NCI-H748 (cell line): ENCODE results near the gene ATP8A2.
"Not testable (repeated sequence)": the region's sequence is repeated elsewhere in the genome, so short reads cannot be mapped to it uniquely, and the experiment has no call there.

Experiments
- DNase-seq: peaks from one replicate; lab custom pipeline; 2025; ENCODE audit not compliant: unreplicated experiment; lab: John Stamatoyannopoulos, UW

Gene ATP8A2

GRCh38 chr13:25761041-25761440 is 389.3 kb downstream of the ATP8A2 start:
- DNase-seq = no peak

GRCh38 chr13:25762281-25762680 is 390.5 kb downstream of the ATP8A2 start:
- DNase-seq = no peak

GRCh38 chr13:25762795-25763377 is 391.1 kb downstream of the ATP8A2 start:
- DNase-seq = no peak

DNA sequence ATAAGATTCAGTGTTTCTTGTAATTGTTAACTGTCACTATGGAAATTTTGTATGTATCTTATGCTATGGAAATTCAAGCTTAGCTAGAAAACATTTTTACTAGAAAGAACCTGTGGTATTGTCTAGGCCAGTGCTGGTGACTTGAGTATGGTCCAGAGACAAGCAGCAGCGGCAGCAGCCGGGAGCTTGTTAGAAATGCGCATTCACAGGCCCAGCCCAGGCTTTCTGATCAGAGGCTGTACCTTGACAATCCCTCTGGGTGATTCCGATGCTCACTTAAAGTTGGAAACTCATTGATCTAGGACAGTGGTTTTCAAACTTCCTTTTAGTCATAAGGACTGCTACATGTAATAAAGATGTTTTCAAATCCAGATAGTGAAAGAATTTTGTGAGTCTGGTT is 392.6 kb downstream of the ATP8A2 start:
- DNase-seq = no peak

- DNase-seq = no peak
Observed at GRCh38 chr13:25765266-25765665, 393.5 kb downstream of the ATP8A2 start.

GRCh38 chr13:25766576-25766975 is 394.8 kb downstream of the ATP8A2 start:
- no peak for DNase-seq

DNA sequence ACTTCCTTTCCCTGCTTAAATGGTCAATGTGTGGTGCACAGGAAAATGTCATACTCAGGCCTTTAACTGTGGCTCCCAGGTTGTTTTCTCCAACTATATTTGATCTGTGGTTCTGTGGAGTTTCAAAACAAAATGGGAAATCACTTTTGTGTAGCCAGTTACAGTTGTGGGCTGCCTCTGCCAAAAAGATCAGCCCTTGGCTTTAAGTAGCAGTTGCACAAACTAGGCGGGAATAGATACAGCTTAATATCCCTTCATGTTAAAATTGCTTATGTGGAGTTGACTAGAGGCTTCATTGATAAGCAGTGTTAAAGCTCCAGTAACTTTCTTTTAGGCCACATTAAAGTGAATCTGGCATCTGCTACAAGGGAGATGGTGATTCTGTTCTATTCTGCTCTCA is 395.2 kb downstream of the ATP8A2 start:
- no peak for DNase-seq

- DNase-seq = no peak
Observed at GRCh38 chr13:25768376-25768775, 396.6 kb downstream of the ATP8A2 start.

DNA sequence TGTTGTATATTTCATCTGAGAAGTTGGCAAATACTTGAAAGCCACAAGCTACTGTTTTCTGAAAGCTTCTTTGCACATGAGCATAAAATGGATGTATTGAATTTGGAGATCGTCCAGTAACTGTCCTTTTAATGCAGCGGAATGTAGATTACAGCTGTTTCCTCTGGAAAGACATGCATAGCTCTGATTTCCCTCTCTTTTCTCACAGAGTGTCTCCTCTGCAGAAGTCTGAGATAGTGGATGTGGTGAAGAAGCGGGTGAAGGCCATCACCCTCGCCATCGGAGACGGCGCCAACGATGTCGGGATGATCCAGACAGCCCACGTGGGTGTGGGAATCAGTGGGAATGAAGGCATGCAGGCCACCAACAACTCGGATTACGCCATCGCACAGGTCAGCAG is 397.1 kb downstream of the ATP8A2 start:
- DNase-seq = no peak

GRCh38 chr13:25770601-25771000 is 398.8 kb downstream of the ATP8A2 start:
- DNase-seq = no peak

DNA sequence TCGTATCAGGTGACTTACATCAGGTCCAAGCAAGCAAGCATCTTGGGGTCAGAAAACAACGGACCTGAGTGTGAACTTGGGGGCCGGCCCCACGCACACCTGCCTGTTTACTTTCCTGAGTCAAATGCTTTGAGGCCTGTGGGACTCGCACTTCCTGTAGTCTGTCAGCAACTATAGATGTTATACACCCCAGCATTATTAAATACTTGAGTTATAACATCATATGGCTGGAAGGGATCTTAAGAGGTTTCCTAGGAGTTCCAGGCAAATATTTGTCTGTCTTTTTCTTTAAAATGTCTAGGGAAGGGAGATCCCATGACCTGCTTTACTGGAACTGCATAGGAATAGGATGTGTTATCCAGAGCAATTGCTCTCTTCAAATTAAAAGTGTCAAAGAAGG is 399.4 kb downstream of the ATP8A2 start:
- no peak for DNase-seq

DNA sequence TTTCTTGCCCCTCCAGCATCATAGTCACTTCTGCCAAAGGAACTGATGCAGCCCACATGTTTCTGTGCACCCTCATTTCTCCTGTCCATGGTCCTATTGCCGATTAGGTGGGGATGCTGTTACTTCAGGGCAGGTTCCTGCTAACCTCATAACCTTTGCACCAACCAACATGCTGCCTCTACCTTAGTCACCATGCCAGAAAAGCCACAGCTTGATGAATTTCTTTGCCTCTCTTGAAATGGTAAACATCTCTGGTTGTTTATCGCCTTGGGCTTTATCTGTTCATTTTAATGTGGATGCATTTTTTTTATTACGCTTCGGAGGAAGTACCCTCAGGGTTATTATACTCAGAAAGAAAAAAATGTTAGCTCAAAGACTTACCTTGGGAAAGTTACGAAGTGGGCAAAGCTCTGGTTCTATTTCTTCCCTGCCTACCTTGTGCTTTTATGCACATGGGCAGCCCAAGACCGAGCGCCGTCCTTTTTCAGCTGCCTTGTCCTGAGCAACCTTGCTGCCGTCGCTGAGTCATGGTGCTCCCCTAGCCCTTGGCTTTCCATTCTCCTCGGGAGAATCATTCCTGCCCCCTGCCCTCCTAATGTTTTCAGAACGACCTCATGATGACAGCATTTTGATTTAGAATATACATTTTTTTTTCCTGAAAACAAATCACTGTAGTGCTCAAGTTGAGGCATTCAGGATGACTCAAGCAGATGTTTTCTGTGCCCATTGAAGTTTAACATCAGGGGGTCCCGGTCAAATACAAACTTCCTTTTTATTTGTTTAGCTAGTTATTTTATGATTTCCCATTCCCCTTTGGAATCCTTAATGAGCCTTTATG is 400.1 kb downstream of the ATP8A2 start:
- DNase-seq = no peak

DNA sequence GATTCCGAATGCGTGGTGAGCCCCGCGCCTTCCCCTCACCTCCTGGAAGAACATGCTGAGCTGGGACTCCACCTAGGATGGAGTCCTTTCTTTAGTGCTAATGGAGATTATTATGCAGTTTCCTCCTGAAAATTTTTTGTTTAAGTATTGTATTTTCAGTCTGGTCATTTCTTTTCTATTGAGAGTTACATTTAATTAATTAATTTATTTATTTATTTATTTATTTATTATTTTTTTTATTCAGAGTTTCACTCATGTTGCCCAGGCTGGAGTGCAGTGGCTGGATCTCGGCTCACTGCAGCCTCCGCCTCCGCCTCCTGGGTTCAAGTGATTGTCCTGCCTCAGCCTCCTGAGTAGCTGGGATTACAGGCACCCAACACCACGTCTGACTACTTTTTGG is 400.8 kb downstream of the ATP8A2 start:
- not testable (repeated sequence) for DNase-seq

GRCh38 chr13:25774056-25774455 is 402.3 kb downstream of the ATP8A2 start:
- not testable (repeated sequence) for DNase-seq

DNA sequence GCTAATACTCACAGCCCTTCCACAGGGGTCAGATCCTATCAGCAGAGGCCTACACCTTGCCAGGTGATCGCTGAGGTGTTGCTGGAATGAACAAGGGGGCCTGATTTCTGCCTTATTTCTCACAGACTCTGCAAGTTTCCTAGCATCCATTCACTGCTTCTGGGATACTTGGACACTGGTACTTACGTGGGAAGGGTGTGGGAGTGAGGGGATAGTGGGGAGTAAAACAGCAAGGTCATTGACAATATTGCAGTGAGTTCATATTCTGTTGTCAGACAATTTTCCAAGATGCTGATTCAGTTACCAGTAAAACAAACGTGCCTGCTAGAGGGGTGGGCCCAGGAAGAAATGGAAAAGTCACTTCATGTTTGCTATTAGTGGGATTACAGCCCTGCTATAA is 403.5 kb downstream of the ATP8A2 start:
- DNase-seq = no peak

- DNase-seq = no peak
Observed at GRCh38 chr13:25775986-25776385, 404.2 kb downstream of the ATP8A2 start.

GRCh38 chr13:25776722-25777121 is 404.9 kb downstream of the ATP8A2 start:
- no peak for DNase-seq

DNA sequence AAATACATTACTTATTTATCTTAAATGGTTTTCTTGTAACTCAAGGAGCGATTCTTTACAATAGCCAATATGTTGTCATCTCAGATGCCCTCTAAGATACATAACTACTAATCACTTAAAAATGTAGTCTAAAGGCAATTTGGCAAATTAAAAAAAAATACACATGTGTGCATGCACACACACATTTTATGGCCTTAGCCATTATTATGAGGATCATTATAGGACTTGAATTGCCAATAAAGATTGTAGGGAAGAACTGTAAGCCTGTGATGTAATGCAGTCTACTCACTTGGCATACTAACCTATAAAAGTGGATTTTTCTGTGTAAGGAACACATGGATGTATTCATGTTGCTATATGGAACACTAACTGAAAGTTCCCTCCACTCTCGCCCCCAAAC is 405.7 kb downstream of the ATP8A2 start:
- DNase-seq = no peak

DNA sequence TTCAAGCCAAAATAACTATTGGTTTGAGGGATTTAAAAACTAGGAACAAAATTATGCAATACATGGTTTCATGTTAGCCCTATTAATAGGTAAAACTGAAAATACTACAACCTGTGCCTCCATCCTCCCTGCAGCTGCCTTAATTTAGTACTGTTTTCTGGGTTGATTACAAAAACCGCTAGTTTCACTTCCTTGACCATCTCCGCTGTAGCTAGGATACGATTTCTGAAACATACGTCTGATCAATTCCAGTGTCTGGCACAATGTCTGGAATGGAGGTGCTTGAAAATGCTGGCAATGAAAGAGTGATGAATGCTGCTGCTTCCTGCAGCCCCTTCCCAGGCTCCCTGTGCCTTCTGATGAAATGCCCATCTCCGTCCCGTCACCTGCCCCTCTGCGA is 406.6 kb downstream of the ATP8A2 start:
- no peak for DNase-seq

GRCh38 chr13:25778808-25779305 is 407.1 kb downstream of the ATP8A2 start:
- no peak for DNase-seq

- no peak for DNase-seq
Observed at GRCh38 chr13:25783076-25783475, 411.3 kb downstream of the ATP8A2 start.

DNA sequence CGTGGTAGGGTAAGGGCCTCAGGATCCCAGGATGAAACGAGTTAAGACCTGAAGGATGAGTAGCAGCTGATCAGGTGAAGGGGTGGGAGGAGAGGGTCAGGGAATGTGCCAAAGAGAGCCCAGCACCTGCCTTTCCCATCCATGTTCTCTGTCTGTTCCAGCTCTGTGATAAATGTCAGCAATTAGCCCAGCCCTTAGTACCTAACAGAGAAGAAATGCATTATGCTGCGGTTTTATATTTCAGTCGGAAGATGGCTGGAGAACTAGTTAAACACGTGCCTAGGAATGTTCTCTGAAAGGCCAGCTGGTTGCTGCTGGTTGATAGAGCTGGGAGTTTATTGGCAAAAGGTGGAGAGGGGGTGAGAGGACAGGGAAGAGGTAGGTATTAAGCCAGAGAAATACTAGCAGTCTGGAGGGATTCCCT is 411.8 kb downstream of the ATP8A2 start:
- peak; percentile 80 for DNase-seq
